HTR-8/SVneo (cell line): ENCODE measurements around the gene AFF1.
"Not testable (repeated sequence)": the region's sequence is repeated elsewhere in the genome, so short reads cannot be mapped to it uniquely, and the experiment has no call there.

Experiments
- DNase-seq: peaks from one replicate; pipeline ENCODE4 v3.0.0; 2011; ENCODE audit warnings: low spot score, mixed read lengths; ENCODE audit not compliant: insufficient read length
- FAIRE-seq: peaks from 2 replicates; lab custom pipeline; 2011; peaks lifted over from hg19 to GRCh38; lab: Jason Lieb, UNC

Gene AFF1

GRCh38 chr4:87030755-87031441, 96.1 kb downstream of the AFF1 start:
- FAIRE-seq (no peak), DNase-seq (no peak)

- DNase-seq (no peak), FAIRE-seq (no peak)
Observed at GRCh38 chr4:87031920-87032319, 97.1 kb downstream of the AFF1 start.

- DNase-seq (no peak), FAIRE-seq (no peak)
Observed at GRCh38 chr4:87032884-87033533, 98.2 kb downstream of the AFF1 start.

GRCh38 chr4:87033902-87034301, 99.1 kb downstream of the AFF1 start:
- DNase-seq (no peak), FAIRE-seq (no peak)

- FAIRE-seq, result no peak
Observed at GRCh38 chr4:87034527-87034926, 99.7 kb downstream of the AFF1 start.

GRCh38 chr4:87035881-87036509, 101.2 kb downstream of the AFF1 start:
- no peak for DNase-seq
- FAIRE-seq, result no peak

More at GRCh38 chr4:87034527-87034926, 99.7 kb downstream of the AFF1 start:
- no peak for DNase-seq

- no peak for FAIRE-seq
- DNase-seq, result no peak
Observed at GRCh38 chr4:87036713-87037112, 101.9 kb downstream of the AFF1 start.

GRCh38 chr4:87037171-87037570, 102.4 kb downstream of the AFF1 start:
- not testable (repeated sequence) for DNase-seq, FAIRE-seq

- no peak for DNase-seq
Observed at GRCh38 chr4:87037671-87038334, 103.0 kb downstream of the AFF1 start.

GRCh38 chr4:87038837-87039615, 104.2 kb downstream of the AFF1 start:
- DNase-seq (peak; percentile 66), FAIRE-seq (peak; percentile 42)

More at GRCh38 chr4:87037671-87038334, 103.0 kb downstream of the AFF1 start:
- FAIRE-seq, result no peak

- DNase-seq (no peak), FAIRE-seq (no peak)
Observed at GRCh38 chr4:87041141-87041540, 106.3 kb downstream of the AFF1 start.

GRCh38 chr4:87042221-87042620, 107.4 kb downstream of the AFF1 start:
- DNase-seq, result no peak
- no peak for FAIRE-seq

GRCh38 chr4:87042986-87043820, 108.4 kb downstream of the AFF1 start:
- no peak for FAIRE-seq
- DNase-seq, result no peak

GRCh38 chr4:87044511-87045233, 109.9 kb downstream of the AFF1 start:
- FAIRE-seq, result no peak
- no peak for DNase-seq

- DNase-seq (no peak), FAIRE-seq (no peak)
Observed at GRCh38 chr4:87045234-87045558, 110.4 kb downstream of the AFF1 start.

GRCh38 chr4:87045659-87046058, 110.8 kb downstream of the AFF1 start:
- no peak for DNase-seq
- no peak for FAIRE-seq

GRCh38 chr4:87046121-87046551, 111.3 kb downstream of the AFF1 start:
- no peak for DNase-seq
- FAIRE-seq, result no peak

- FAIRE-seq, result no peak
- no peak for DNase-seq
Observed at GRCh38 chr4:87047281-87047798, 112.5 kb downstream of the AFF1 start.
